Testis (tissue), 2 donors: ENCODE measurements around the gene SLC29A4.
"Not testable (repeated sequence)": the region's sequence is repeated elsewhere in the genome, so short reads cannot be mapped to it uniquely, and the experiment has no call there.

Source experiments
- POLR2A ChIP-seq: fragments of 450-650 bp; IDR thresholded peaks from one replicate; pipeline ENCODE4 v1.6.1; 2017; ENCODE audit warnings: antibody characterized with exemption, mild to moderate bottlenecking, moderate library complexity
- TF ChIP-seq, protein P1 (sequence below), 3 experiments: fragments of 450-650 bp in 2 of 3; fragments of 200-600 bp in 1 of 3; sonication (generic) in 1 of 3; IDR thresholded peaks; one replicate each; pipeline ENCODE4 v1.5.1; 2016 to 2019; ENCODE audit warnings: antibody characterized with exemption in 3 of 3, mild to moderate bottlenecking in 2 of 3, moderate library complexity in 1 of 3

DNA sequence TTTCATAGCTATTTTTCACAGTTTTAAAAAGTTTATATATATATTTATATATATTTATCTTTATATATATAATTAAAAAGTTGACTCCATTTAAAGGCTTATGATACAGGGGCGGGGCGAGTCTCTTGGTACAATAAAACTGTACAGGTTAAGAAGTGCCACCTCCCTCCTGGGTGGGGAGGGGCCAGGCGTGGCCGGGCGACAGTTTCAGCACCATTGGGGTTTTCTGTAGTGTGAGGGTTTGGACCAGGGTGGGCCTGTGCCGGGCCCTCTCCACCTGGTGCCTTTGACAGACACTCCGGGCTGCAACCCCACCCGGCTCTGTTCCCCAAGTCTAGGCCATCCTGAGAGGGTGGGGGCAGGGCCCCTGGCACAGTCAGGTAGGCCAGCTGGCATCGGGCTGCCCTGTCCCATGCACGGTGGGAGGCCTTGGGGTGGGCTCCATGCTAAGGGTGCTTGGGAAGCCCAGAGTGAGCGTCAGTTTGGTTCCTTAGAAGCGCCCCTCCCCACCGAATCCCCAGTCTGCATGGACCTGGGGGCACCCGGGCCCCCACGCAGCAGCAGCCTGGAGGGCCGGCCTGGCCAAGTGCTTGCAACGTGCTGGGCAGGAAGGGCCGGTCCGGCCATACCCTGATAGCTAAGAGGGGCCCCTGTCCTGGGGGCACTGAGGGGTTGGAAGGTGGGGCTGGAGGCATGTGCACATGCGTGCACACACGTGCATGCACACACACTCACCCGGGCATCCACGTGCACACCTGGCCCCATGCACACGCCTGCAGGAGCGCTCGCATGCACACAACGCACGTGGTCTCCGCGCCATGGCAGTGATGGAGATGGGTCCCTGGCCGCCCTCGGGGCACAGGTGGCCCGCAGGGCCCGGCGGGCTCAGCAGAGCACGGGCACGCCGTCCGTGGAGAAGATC is 24.7 kb downstream of the SLC29A4 start:
- TF ChIP-seq, protein P1, sequence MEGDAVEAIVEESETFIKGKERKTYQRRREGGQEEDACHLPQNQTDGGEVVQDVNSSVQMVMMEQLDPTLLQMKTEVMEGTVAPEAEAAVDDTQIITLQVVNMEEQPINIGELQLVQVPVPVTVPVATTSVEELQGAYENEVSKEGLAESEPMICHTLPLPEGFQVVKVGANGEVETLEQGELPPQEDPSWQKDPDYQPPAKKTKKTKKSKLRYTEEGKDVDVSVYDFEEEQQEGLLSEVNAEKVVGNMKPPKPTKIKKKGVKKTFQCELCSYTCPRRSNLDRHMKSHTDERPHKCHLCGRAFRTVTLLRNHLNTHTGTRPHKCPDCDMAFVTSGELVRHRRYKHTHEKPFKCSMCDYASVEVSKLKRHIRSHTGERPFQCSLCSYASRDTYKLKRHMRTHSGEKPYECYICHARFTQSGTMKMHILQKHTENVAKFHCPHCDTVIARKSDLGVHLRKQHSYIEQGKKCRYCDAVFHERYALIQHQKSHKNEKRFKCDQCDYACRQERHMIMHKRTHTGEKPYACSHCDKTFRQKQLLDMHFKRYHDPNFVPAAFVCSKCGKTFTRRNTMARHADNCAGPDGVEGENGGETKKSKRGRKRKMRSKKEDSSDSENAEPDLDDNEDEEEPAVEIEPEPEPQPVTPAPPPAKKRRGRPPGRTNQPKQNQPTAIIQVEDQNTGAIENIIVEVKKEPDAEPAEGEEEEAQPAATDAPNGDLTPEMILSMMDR (IDR thresholded peaks at IDR 0.05): not testable (repeated sequence)
- not testable (repeated sequence) for TF ChIP-seq POLR2A
